Pancreas (tissue), 10 donors: ENCODE data around the gene FAM47E. TPM values are rescaled to one million over a fixed set of nuclear protein-coding genes. Genes with fewer than 3 reads are reported as not detected.

Source experiments
- ATAC-seq, 4 donors: fragments of 200-7000 bp; cut with Tn5 transposase; one replicate each; pipeline versions ENCODE4 v1.8.0 to v1.9.1; 2020; ENCODE audit warnings: mild to moderate bottlenecking in 4 of 4, moderate library complexity in 4 of 4
- DNase-seq, 6 donors: peaks; one replicate each; pipeline ENCODE4 v3.0.0-alpha.2; 2020
- FAIRE-seq: peaks from 2 replicates; lab custom pipeline; 2012; peaks lifted over from hg19 to GRCh38; lab: Jason Lieb, UNC
- H3K27ac ChIP-seq, 4 donors: fragments of 200-600 bp; sonication (generic); 1 replicate in 3 of 4; 2 replicates in 1 of 4; pipeline versions ENCODE4 v1.5.0 to v1.8.0; 2020
- H3K27me3 ChIP-seq, 4 donors: fragments of 200-600 bp; one replicate each; pipeline ENCODE4 v1.8.0; 2021
- H3K36me3 ChIP-seq, 3 donors: fragments of 200-600 bp; sonication (generic) in 1 of 3; one replicate each; pipeline versions ENCODE4 v1.5.0 to v1.8.0; 2020 to 2021
- H3K4me1 ChIP-seq, 3 donors: fragments of 200-600 bp; one replicate each; pipeline ENCODE4 v1.8.0; 2021
- H3K4me3 ChIP-seq, 4 donors: fragments of 200-600 bp; sonication (generic) in 2 of 4; one replicate each; pipeline versions ENCODE4 v1.5.0 to v1.8.0; 2020 to 2021
- H3K9me3 ChIP-seq, 4 donors: fragments of 200-600 bp; one replicate each; pipeline ENCODE4 v1.8.0; 2021
- CTCF ChIP-seq, 4 donors: fragments of 200-600 bp; sonication (generic) in 3 of 4; IDR thresholded peaks; one replicate each; pipeline versions ENCODE4 v1.5.0 to v1.8.0; 2021; ENCODE audit warnings: antibody characterized with exemption in 4 of 4
- WGBS, 2 donors: extraction: QIAGEN DNeasy Blood & Tissue Kit; methylation state at CpG; one replicate each; pipeline ENCODE4 v1.1.7; 2013; 5-methylcytosine and 5-hydroxymethylcytosine counted together
- intact Hi-C, 3 donors: fragments of 100-400 bp; cut with DNase I; formaldehyde crosslinking; loops; one replicate each; pipeline versions ENCODE4 v1.11.1 to v1.14.2; 2022
- polyA plus RNA-seq, 2 donors: library from polyadenylated mRNA; stranded (reverse); fragments of 200-250 nt; gene quantifications; one replicate each; pipeline ENCODE4 v1.2.3, GENCODE V29; 2013
- total RNA-seq, 6 donors: library from RNA; stranded (reverse); fragmentation: NEBNext Ultra II Directional in 4 of 6; extraction: Animal tissue kit (Norgen Biotek cat#: 25700) in 4 of 6; gene quantifications; one replicate each; pipeline versions ENCODE4 v1.2.1 to v1.2.4, GENCODE V29; 2021 to 2023
- donor health status: healthy with polysubstance abuse.
- donor health status: DM: no; HTN: no; CAD: no; lungs with moderate emphysema.
- donor health status: DM: no; HTN: no; CAD: no.
- donor health status: control.
- donor health status: control.
- donor health status: Bipolar disorder and iron deficiency.
- donor health status: DM: yes; HTN: yes; CAD: no.
- donor health status: DM: no; HTN: no; CAD: no.
- donor health status: DM: no; HTN: no; CAD: no.
- donor health status: DM: yes; HTN: yes; CAD: no.

Gene FAM47E
- total and polyA plus RNA-seq, 8 donors = 3.6 to 14.8 (median 9.3) TPM

GRCh38 chr4:76301068-76301774 is 49.7 kb downstream of the FAM47E start:
- intact Hi-C loops = loop anchor here in 1 of 3 donors (10.0 kb wide), 1 partner anchor 46 kb away; the partner anchor contains the start of gene FAM47E
- FAIRE-seq (no peak), ATAC-seq (peak; percentile 63 to 82 (median 72)), DNase-seq (peak in 3 of 6 donors; percentile 30 to 47 (median 43))
- no peaks in the 10 kb centered on the region for H3K36me3 ChIP-seq
- peaks cover 20 to 40% (median 21%) of the 10 kb centered on the region in 3 donors for H3K4me1 ChIP-seq
- H3K27ac ChIP-seq = peak overlapping the region; percentile 6 to 92 (median 68)
- H3K4me3 ChIP-seq = no peak overlapping the region
- no peak for TF ChIP-seq CTCF (IDR thresholded peaks at IDR 0.05)
- H3K9me3 ChIP-seq = no peaks in the 10 kb centered on the region
- WGBS, 2 donors = 66 to 71% methylated on average over 4 of the region's 4 CpGs
- no peaks in the 10 kb centered on the region for H3K27me3 ChIP-seq

- peak overlapping the region; percentile 6 to 92 (median 68) for H3K27ac ChIP-seq
- intact Hi-C loops = loop anchor here in 1 of 3 donors (10.0 kb wide), 1 partner anchor 47 kb away; the partner anchor contains the start of gene FAM47E
- H3K4me3 ChIP-seq = no peak overlapping the region
- 12 to 13% methylated on average over 1 of the region's 1 CpG for WGBS, 2 donors
- no peak for DNase-seq
- no peak for FAIRE-seq
- ATAC-seq = peak; percentile 14 to 22 (median 19)
- TF ChIP-seq CTCF (IDR thresholded peaks at IDR 0.05) = no peak
- H3K36me3 ChIP-seq = no peaks in the 10 kb centered on the region
- H3K27me3 ChIP-seq = no peaks in the 10 kb centered on the region
- H3K9me3 ChIP-seq = no peaks in the 10 kb centered on the region
- peaks cover 20 to 40% (median 21%) of the 10 kb centered on the region in 3 donors for H3K4me1 ChIP-seq
Measured at GRCh38 chr4:76301775-76302162, 50.2 kb downstream of the FAM47E start.

GRCh38 chr4:76302826-76303438 is 51.4 kb downstream of the FAM47E start:
- Histone ChIP-seq H3K27ac (peak overlapping the region in 2 of 4 donors; percentile 82 to 92), H3K9me3 (no peaks in the 10 kb centered on the region), H3K4me3 (no peak overlapping the region), H3K36me3 (no peaks in the 10 kb centered on the region), H3K4me1 (peaks cover 20 to 46% (median 21%) of the 10 kb centered on the region in 3 donors), H3K27me3 (no peaks in the 10 kb centered on the region)
- 76 to 80% methylated on average over 3 of the region's 3 CpGs for WGBS, 2 donors
- intact Hi-C loops = loop anchor here in 1 of 3 donors (10.0 kb wide), 1 partner anchor 48 kb away; the partner anchor contains the start of gene FAM47E
- DNase-seq (no peak), ATAC-seq (no peak), FAIRE-seq (no peak)
- TF ChIP-seq CTCF (IDR thresholded peaks at IDR 0.05) = no peak

GRCh38 chr4:76305033-76305687 is 53.6 kb downstream of the FAM47E start:
- Histone ChIP-seq H3K4me3 (peak overlapping the region in 3 of 4 donors; percentile 41 to 92 (median 63)), H3K36me3 (no peaks in the 10 kb centered on the region), H3K27me3 (no peaks in the 10 kb centered on the region), H3K9me3 (no peaks in the 10 kb centered on the region), H3K27ac (peak overlapping the region in 1 of 4 donors; percentile 97), H3K4me1 (peaks cover 20 to 36% (median 21%) of the 10 kb centered on the region in 3 donors)
- no peak for TF ChIP-seq CTCF (IDR thresholded peaks at IDR 0.05)
- intact Hi-C loops = loop anchor here in 1 of 3 donors (10.0 kb wide), 1 partner anchor 50 kb away; the partner anchor contains the start of gene FAM47E
- no peak for DNase-seq
- 84 to 89% methylated on average over 7 of the region's 7 CpGs for whole genome bisulfite sequencing, 2 donors
- no peak for FAIRE-seq
- ATAC-seq = no peak
